SH-SY5Y (cell line): ENCODE measurements around the gene PDGFA.

Experiments used
- GATA2 ChIP-seq: IDR thresholded peaks from 2 replicates; pipeline ENCODE4 v1.6.1; 2011; ENCODE audit warnings: mild to moderate bottlenecking, low read depth, low read length
- GATA3 ChIP-seq: IDR thresholded peaks from 2 replicates; pipeline ENCODE4 v1.6.1; 2011; ENCODE audit warnings: low read depth, mild to moderate bottlenecking, low read length, moderate library complexity

DNA sequence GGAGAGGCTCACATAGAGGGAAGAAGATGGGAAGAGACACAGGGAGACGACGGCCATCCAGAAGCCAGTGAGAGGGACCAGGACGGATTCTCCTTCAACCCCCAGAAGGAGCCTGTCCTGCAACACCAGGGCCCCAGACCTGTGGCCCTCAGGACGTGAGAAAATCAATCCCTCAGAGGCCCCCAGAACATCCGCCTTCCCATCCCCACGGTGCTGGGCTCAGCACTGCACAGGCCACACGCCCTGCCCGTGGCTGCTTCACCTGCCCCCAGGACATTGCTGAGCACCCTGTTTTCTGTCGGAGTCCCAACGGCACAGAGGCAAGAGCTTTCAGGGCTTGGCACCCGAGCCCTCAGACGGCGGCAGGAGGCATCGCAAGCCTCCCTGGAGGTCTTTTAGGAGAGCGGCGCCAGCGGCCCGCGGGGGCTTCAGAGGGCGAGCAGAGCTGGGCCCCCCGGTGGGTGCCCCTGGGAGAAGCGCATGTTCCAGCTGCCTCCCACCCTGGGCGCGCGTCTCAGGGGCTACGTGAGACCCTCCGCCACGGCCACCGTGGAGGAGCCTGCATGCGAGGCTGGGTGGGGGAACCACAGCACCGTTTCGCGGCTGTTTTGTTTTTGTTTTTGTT, 42.8 kb downstream of the PDGFA start:
- TF ChIP-seq GATA2, result no peak
- no peak for TF ChIP-seq GATA3
